GM19467 (cell line): ENCODE data around the gene ANKS1B.
"Not testable (repeated sequence)": the region's sequence is repeated elsewhere in the genome, so short reads cannot be mapped to it uniquely, and the experiment has no call there.

Experiments
- ATAC-seq: cut with Tn5 transposase; IDR thresholded peaks from one replicate; pipeline ENCODE4 v1.9.1; 2021; ENCODE audit warnings: mild to moderate bottlenecking, moderate library complexity; ENCODE audit not compliant: unreplicated experiment

Gene ANKS1B

DNA sequence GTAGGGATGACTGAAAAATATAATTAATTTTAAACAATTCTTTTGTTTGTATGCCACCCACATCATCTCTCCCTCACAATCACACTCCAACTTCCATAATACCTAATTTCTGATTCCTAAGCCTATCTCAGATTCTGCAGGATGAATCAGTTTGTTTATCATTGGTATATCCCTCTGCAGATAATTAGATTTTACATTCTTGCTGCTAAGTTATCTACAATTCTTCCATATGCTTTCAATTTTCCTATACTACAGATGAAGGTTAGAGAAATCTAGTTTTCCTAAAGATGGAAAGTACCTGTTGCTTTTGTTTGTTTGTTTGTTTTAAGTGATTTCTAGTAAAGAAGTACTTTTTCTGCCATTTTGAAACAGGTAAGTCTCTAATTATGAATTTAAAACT lies 105.3 kb downstream of the ANKS1B start:
- ATAC-seq, result no peak

DNA sequence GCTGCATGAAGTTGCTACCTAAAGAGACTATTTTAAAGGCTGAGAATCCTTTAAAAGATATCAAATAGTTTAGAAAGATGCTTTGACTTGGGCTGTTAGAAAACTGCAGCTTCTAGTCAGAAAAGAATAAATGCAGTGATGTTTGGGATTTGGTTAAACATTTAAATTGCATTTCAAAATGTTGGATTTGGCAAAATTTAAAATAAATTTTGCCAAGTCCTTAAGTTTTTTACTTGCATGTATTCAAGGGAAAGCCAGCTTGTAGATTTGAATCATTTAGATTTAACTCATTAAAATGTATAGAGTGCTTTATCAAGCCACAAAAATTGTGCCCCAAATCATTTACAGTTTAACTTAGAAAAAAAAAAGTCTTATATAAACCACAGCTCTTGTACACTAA lies 109.7 kb downstream of the ANKS1B start:
- no peak for ATAC-seq

DNA sequence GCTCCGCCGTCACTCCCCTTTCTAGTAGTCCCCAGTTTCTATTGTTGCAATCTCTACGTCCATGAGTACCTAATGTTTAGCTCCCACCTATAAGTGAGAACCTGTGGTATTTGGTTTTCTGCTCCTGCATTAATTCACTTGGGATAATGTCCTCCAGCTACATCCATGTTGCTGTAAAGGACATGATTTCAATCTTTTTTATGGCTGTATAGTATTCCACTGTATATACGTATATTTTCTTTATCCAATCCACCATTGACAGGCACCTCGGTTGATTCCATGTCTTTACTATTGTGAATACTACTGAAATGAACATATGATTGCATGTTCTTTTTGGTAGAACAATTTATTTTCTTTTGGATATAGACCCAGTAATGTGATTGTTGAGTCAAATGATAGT lies 114.7 kb downstream of the ANKS1B start:
- ATAC-seq, result no peak

DNA sequence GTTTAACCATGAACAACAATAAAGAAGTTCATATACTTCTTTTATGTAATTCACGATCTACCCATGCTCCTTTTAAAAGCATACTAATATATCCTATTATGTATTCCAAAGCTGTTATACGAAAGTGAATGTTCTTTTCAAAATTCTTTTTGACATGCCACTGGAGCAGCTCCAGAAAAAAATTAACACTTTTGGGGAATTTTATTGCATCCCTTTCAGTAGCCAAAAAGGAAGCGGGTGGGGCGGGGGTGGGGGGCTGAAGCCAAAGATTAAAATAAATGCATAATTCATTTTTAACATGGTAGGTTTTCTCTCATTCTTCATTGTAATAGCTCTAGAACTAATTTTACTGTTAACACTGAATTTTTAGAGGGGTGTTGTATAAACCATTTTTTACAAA lies 123.0 kb downstream of the ANKS1B start:
- ATAC-seq, result no peak

DNA sequence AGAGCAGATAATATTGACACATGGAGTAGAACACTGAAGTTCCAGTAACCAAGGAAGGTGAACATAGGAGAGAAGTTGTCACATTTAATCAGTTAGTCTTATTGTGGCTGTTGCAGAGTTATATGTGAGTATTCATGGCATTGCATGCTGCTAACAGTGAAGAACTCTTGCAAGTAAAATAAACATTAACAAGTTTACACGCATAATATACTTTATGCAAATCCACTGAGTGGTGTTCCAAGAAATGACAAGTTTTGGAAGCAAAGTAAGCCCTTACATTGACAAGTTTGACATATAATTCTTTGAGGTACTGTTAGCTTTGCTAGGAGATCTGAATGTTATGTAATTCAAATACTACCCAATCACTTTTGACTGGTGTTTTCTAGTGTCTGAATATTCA lies 125.6 kb downstream of the ANKS1B start:
- ATAC-seq, result no peak

DNA sequence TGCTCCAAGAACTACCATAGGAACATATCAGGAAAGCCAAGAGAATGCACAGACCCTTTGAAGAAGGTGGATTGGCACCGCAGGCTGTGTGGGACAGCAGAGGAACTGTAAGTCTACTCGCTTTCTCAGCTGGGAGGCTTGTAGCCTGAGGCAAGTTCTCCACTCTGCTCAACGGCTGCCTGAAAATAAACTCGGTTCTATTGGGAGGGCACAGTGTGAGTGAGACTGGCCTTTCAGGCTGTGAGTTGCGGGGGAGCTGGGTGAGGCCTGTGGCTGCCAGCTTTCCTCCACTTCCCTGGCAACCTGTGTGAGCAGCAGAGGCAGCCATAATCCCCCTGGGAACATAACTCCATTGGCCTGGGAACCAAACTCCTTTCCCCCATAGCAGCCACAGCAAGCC lies 132.1 kb downstream of the ANKS1B start:
- no peak for ATAC-seq

DNA sequence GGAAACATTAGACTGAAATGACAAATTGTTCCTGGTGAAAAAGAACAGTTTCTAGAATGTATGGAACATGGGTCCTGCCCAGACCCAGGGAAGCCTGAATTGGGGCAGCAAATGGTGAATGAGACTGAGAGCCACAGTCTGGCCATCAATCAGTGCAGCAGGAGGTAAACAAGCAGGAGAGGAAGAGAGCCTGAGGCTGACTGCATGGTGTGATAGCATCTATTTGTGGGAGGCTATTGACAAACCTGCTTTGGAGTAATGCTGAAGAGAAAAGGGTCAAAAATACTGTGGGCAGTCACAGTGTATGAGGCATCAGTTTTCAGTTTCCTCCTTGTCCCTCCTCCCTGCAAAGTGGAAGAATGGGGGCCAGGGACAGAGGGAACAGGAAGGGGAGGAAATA lies 136.8 kb downstream of the ANKS1B start:
- ATAC-seq, result no peak

DNA sequence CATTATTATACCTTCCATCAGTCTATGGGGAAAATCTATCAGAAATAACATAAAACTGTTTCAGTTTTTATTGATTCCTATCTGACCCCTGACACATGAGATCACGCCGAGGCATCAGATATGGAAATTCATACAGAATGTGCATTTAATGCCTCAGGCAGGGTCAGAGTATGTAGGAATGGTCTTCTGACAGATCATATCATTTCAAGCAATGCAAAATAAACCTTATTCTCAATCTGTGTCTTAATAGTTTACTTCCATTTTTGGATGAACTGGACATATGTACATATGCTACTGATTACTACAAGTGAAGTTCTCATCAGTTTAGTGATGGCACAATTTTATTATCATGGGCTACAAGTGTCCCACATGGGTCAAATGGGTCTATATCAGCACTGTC lies 150.0 kb downstream of the ANKS1B start:
- no peak for ATAC-seq

DNA sequence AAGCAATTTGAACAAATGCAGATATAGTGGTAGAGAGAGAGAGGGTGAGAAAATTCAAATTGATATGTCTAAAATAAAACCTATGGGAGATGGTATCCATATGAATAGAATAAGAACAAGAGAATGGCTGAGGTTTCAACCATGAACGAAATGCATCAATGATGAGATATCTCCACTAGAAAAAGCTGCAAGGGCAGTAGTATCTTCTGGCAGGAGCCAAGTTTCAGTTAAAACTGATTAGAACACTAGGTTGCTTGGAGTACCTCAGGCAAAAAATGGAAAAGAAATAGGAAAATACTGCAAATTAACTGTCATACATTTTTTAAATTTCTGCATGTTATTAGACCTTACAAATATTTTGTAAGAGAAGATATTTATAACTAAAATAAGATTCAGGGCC lies 151.3 kb downstream of the ANKS1B start:
- ATAC-seq, result no peak

DNA sequence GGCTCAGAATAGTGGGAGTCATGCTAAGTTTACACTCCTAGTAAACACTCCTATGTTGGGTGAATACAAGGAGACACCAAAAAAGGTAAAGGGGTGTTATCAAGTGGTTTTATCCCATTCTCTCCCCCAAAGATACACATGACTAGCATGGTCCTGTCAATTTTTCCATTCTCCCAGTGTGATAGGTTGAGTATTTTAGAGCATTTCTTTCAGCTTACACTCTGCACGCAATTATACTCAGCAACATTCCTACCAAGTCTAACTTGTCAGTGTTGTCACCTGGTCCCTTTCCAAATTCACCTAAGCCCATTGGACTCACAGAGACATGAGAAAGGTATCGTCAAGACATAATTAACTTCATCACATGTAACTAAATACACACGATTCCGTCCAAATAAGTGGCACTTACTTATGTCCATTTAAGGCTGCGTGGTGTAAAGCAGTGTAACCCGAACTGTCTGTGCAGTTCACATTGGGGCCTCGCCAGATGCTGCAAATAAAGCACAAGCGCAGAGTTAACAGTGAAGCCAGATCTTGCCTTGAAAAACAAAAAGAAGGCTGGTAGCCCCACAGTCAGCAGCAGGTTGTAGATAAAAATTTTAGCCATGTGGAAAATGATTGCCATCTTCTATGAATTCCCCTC lies 159.7 kb downstream of the ANKS1B start:
- ATAC-seq, result no peak

DNA sequence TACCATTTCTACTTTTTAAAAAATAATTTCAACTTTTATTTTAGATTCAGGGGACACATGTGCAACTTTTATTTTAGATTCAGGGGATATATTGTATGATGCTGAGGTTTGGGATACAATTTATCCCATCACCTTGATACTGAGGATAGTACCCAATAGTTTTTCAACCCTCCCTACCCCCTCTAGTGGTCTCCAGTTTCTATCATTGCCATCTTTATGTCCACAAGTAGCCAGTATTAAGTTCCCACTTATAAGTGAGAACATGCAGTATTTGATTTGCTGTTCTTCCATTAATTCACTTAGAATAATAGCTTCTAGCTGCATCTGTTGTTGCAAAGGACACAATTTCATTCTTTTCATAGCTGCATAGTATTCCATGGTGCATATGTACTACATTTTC lies 162.5 kb downstream of the ANKS1B start:
- no peak for ATAC-seq

DNA sequence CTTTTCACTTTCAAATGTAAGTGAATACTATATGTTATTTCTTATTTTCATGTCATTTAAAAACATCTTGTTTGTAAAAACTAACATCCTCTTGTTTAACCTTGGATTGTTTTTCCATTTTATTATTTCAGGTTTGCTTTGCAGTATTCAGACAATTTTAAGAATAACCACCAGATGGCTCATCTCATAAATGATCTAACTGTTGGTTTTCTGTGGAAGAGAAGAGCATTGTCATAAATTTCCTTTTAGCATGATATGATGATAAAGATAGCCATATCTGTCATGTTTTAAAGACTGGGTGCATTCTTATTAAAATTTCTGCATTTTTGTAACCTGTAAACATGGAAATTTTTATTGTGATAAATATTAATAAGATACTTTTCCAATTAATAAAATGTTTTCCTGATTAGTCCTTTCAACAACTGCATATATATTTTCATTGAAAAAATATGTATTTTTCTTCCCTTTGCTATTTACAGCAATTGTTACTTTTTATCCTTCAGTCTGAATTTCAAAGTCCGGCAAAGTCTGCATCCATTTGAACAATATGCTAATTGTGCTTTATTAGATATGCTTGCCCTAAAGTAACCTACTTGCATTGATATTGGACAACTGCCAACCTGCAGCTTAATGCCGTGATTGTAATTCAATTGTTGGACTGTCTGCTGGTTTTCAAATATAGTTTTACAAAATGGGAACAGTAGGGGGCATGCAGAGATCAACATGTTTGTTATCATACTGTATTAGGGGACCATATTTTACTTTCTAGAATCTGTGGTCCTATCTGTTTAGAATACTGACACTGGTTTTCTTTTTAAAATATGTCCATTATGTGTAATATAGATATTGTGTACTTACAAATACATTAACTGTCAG lies 173.8 kb downstream of the ANKS1B start:
- ATAC-seq, result no peak

DNA sequence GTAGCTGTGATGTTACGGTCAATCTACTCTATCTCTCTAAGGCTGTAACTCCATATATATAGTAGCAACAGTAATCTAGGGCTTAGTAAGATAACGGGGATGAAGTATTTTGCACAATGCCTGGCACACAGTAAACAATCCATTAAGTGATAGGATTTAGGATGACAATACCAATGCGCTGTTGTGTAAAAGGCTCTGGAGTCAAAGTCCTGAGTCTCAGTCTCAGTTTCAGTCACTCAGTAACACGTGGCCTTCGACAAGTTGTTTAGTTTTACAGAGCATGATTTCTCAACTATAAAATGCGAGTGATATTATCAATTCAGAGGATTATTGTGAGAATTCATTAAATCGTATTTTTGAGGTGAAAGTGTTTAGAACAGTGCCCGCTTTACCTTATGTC lies 174.8 kb downstream of the ANKS1B start:
- ATAC-seq, result no peak

DNA sequence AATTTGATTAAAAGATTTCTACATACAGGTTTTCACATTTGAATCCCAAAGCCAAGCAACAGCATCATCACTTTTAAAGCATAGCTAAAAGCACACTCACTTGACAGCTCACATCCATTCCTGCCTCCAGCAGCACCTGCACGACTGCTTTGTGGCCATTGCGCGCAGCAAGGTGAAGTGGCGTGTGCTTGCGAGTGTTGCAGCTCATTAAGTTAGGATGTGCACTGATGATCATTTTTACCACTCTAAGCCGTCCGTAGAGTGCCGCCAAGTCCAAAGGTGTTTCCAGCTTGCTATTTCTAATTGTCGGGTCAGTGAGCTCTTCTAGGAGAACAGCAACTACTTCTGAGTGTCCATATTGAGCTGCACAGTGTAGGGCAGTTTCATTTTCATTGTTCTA lies 178.4 kb downstream of the ANKS1B start:
- no peak for ATAC-seq

DNA sequence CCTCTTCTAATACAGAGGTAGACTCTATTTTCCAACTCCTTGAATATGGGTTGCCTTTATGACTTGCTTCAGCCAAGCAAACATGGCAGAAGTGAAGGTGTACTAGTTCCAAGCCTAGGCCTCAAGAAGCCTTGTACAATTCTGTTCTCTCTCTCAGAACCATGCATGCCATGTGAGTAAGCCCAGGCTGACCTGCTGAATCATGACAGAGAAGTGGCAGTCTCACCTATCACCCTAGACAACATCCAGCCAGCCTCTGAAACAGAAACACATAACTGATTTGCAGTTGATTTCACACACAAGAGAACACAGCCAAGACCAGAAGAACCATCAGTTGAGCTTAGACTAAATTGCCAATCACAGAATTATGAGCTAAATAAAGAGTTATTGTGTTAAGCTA lies 180.0 kb downstream of the ANKS1B start:
- no peak for ATAC-seq

DNA sequence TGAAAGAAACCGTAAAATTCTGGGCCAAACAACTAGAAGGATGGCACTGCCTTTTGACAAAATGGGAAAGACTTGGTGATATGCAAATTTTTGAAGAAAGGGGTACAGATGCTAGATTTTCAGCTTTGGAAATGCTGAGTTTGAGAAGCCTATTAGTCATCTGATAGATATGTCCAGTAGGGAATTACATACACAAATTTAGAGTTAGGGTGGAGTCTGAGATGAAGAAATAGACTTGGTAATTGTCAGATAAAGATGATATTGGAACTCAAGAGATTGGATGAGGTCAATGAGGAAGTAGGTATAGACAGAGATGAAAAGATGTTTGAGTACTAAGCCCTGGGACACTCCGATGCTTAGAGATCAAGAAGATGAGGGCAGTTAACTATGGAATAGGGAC lies 184.1 kb downstream of the ANKS1B start:
- no peak for ATAC-seq

DNA sequence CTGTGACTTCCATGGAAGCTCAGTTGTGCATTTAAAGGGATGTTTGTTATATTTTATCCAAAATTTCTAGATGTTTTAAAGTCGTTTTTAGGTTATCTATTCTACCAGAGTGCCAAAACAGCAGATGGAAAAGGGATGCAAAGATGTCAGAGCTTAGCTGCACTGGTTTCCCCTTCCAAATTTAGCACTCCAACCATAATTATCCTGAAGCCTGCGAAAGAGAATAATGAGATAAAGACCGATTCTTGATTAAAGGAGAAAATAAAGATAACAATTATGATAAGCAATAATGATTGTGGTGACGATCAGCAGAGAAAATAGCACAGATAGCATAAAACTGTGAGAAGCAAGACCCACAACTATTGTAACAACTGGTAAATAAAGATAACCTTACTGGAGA lies 186.8 kb downstream of the ANKS1B start:
- ATAC-seq, result not testable (repeated sequence)

DNA sequence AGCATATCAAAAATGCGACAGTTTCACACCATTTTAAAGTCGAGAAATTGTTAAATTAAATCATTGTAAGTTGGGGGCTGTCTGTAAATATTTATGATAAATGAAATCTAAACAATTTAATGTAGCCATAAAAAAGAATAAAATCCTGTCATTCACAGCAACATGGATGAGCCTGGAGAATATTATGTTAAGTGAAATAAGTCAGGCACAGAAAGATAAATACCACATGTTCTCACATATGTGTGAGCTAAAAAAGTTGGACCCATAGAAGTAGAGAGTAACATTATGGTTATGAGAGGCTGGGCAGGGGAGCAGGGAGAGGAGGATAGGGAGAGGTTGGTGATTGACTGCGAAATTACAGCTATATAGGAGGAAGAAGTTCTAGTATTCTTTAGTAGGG lies 201.3 kb downstream of the ANKS1B start:
- no peak for ATAC-seq

DNA sequence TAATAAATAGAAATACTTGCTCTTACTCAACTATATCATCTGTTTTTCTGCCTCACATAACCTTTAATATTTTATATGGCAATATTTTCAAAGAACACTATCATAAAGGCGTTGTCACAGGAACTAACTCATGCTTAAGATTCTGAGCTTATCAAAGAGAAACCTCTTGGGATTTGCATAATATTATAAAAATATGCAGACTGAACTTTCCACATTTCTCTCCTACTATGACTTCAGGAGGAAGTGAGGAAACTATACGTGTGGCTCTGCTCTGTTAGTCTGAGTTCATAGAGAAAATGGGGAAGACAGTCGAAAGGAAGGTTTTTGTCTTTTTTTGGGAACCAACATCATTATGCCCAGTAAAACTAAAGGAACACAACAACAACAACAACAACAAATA lies 212.5 kb downstream of the ANKS1B start:
- no peak for ATAC-seq

DNA sequence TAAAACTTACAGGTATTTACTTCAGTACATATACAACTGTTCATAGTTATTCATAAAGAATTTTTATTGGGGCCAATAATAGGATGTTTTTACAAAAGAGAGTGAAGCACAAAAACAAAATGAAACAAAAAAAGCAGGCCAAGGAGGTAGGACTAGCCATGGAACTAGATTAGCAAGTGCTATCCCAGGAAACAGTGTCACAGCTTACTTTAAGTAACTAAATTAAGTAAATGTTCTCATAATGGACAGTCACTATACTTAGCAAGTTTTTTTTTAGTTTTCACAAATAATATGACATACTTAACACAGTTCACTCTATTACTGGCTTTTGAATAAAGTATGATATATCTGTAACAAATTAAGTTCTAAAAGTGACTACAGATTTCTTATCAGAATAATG lies 213.1 kb downstream of the ANKS1B start:
- ATAC-seq, result no peak

DNA sequence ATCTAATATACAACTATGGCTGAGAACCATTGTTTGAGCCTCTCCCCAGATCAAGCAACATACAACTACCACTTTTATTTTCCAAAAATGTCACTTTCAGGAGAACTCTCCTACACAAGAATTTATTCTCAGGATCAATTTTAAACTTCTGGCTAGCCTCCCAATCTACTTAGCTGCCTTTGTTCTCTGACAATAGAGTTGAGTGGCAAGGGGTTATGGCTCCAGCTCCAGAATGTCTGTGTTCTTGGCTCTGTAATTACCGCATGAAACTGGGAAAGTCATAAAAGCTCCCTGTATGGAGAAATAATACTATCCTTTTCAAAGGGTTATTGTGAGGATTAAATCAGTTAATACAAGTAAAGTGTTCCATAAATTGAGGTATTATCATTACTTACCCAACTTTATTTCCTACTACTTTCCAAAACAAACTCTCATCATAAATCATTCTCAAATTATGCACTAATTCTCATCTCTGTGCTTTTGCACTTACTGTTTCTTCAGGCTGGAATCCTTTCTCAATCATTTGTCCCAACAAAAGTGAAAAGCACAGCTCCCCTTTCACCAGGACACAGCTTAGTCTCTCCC lies 215.2 kb downstream of the ANKS1B start:
- no peak for ATAC-seq

DNA sequence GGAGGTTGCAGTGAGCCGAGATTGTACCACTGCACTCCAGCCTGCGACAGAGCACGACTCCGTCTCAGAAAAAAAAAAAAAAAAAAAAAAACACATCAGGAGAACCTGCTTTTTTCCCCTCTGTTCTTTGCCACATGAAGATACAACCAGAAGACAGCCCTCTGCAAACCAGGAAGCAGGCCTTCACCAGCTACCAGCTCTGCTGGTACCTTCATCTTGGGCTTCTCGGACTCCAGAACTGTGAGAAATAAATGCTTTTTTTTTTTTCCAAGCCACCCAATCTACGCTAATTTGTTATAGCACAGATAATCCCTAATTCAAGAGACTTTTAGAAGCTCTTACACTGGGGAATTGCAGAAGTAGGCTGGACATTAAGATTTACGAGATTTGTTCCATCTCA lies 216.0 kb downstream of the ANKS1B start:
- no peak for ATAC-seq
